BJ (cell line): ENCODE results near the gene CEP41. TPM values are rescaled to one million over a fixed set of nuclear protein-coding genes. Genes with fewer than 3 reads are reported as not detected.

Experiments
- CTCF ChIA-PET: fragments of 350-600 bp; formaldehyde crosslinking; extraction: SDS; loops from one replicate; lab custom pipeline; 2021; ENCODE audit warnings: antibody characterized with exemption, inconsistent platforms; lab: Yijun Ruan, JAX
- POLR2A ChIA-PET: fragments of 300-600 bp; sonication (Branson Sonifier 250); formaldehyde crosslinking; extraction: SDS; loops from one replicate; lab custom pipeline; 2021; ENCODE audit warnings: antibody characterized with exemption; lab: Charles Lee
- DNase-seq: peaks from one replicate; pipeline ENCODE4 v3.0.0-alpha.2; 2011; ENCODE audit warnings: low read depth
- H3K27me3 ChIP-seq: 2 replicates; pipeline ENCODE4 v1.6.0; 2011; ENCODE audit warnings: low read length; ENCODE audit not compliant: control insufficient read depth, insufficient read depth
- H3K36me3 ChIP-seq: 2 replicates; pipeline ENCODE4 v1.5.1; 2011; ENCODE audit warnings: low read length; ENCODE audit not compliant: control insufficient read depth, insufficient read depth
- H3K4me3 ChIP-seq: 2 replicates; pipeline ENCODE4 v1.5.1; 2011; ENCODE audit warnings: low read depth, mild to moderate bottlenecking, control low read depth, low read length
- polyA plus RNA-seq: library from polyadenylated mRNA; depleted of rRNA; stranded (reverse); fragments of >200 nt; gene quantifications from 2 replicates; pipeline ENCODE4 v1.2.3, GENCODE V29; 2011
- TF ChIP-seq, protein P1 (sequence below): IDR thresholded peaks from 2 replicates; pipeline ENCODE4 v1.5.1; 2011; ENCODE audit warnings: low read depth, mild to moderate bottlenecking, control low read depth, inconsistent platforms, low read length, moderate library complexity; ENCODE audit not compliant: insufficient read depth

Gene CEP41
- polyA plus RNA-seq, 1 experiment = 24.5 TPM

DNA sequence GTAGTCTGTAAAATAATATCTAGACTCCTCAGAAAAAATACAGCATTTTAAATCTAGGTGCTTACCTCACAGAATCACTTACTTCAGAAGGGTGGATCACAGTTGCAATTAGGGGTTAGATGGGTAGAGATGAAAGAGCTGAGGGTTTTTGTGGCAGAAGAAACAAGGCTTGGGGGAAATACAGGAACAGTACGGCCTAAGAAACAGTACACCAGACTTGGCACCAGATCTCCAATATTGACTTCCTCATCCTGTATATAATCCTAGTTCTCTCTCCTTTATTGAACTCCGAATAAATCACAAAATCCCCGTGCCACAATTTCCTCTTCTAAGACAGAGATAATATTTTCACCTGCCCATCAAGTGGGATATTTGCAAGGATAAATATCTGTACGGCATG is 14.3 kb downstream of the CEP41 start:
- no peaks in the 10 kb centered on the region for H3K27me3 ChIP-seq
- TF ChIP-seq, protein P1, sequence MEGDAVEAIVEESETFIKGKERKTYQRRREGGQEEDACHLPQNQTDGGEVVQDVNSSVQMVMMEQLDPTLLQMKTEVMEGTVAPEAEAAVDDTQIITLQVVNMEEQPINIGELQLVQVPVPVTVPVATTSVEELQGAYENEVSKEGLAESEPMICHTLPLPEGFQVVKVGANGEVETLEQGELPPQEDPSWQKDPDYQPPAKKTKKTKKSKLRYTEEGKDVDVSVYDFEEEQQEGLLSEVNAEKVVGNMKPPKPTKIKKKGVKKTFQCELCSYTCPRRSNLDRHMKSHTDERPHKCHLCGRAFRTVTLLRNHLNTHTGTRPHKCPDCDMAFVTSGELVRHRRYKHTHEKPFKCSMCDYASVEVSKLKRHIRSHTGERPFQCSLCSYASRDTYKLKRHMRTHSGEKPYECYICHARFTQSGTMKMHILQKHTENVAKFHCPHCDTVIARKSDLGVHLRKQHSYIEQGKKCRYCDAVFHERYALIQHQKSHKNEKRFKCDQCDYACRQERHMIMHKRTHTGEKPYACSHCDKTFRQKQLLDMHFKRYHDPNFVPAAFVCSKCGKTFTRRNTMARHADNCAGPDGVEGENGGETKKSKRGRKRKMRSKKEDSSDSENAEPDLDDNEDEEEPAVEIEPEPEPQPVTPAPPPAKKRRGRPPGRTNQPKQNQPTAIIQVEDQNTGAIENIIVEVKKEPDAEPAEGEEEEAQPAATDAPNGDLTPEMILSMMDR = no peak
- H3K36me3 ChIP-seq = no peaks in the 10 kb centered on the region
- ChIA-PET POLR2A (no interaction called here), CTCF (no interaction called here)
- H3K4me3 ChIP-seq = no peak overlapping the region
- DNase-seq = no peak

DNA sequence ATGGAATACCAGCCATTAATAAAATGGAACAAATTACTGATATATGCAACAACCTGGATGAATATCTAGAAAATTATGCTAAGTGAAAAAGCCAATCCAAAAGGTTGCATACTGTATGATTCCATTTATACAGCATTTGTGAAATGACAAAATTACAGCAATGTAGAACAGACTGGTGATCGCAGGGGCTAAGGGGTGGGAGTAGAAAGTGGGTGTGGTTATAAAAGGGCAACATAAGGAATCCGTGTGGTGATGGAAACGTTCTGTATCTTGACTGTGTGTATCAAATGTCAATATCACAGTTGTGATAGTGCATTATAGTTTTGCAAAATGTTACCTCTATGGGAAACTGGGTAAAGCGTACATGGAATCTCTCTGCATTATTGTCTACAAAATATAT is 15.0 kb downstream of the CEP41 start:
- Histone ChIP-seq H3K4me3 (no peak overlapping the region), H3K36me3 (no peaks in the 10 kb centered on the region), H3K27me3 (no peaks in the 10 kb centered on the region)
- no peak for DNase-seq
- POLR2A ChIA-PET = no interaction called here
- CTCF ChIA-PET = no interaction called here
- TF ChIP-seq, protein P1 = no peak

GRCh38 chr7:130423501-130424037 is 17.2 kb downstream of the CEP41 start:
- H3K4me3 ChIP-seq = no peak overlapping the region
- TF ChIP-seq, protein P1 = no peak
- POLR2A ChIA-PET = no interaction called here
- no peak for DNase-seq
- CTCF ChIA-PET = no interaction called here
- no peaks in the 10 kb centered on the region for H3K27me3 ChIP-seq
- no peaks in the 10 kb centered on the region for H3K36me3 ChIP-seq

DNA sequence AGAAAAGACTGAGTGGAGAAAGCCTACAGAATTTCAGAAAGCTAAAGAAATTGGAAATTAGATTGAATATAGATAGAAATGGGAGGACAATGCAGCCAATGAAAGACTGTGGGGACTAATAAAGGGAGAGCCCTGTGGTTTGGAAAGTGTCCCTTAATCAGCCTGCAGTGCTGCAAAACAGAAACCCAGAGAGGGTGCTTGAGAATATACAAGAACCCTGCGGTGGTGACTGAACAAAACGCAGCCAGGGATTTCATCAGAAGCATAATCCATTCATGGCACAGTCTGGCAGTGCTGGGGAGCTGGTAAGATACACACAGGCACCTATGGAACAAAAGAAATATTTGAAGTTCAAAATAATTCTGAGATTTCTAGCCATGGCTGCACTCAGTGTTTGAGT is 19.1 kb downstream of the CEP41 start:
- Histone ChIP-seq H3K36me3 (no peaks in the 10 kb centered on the region), H3K4me3 (no peak overlapping the region), H3K27me3 (no peaks in the 10 kb centered on the region)
- TF ChIP-seq, protein P1 = no peak
- POLR2A ChIA-PET = no interaction called here
- DNase-seq = no peak
- CTCF ChIA-PET = no interaction called here

DNA sequence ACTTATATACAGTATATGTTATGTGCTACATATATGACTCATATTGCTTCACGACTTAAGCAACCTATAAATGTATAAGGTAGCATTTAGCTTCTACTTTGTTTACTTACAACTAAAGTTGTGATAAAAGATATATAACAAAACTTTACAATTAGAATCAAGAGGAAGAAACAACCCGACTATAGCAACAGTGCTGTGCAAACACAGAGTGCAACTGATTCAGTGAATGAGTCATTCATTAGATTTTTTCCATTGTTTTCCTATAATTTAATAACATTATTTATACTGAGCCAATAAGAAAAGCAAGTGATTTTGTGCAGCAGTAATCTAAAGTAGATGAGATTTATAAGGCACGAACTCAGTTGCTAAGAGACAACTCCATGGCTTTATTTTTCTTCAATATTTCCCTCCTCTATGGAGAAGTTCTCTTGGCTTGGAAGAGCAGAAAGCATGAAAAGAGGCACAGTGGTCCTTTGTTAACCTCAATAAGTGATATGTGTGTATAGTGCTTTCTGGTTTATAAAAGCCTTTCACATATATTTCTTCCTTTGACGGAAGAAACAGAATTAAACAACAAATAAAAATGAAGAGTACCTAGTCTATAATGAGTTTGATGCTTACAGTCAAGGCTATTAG is 19.8 kb downstream of the CEP41 start:
- Histone ChIP-seq H3K27me3 (no peaks in the 10 kb centered on the region), H3K4me3 (no peak overlapping the region), H3K36me3 (no peaks in the 10 kb centered on the region)
- CTCF ChIA-PET = no interaction called here
- no peak for DNase-seq
- POLR2A ChIA-PET = no interaction called here
- TF ChIP-seq, protein P1 = no peak
